Measurements from ENCODE around the gene MMP20. TPM values are rescaled to one million over a fixed set of nuclear protein-coding genes. Genes with fewer than 3 reads are reported as not detected.

The MMP20 gene
- total RNA-seq, 1 experiment from 2014 or later: not detected

GRCh38 chr11:102656528-102656927, 31.4 kb upstream of the MMP20 start:
- no peak overlapping the region for H2BK20ac ChIP-seq (ENCODE audit: low read depth, low read length, poor library complexity, severe bottlenecking)
- no peak overlapping the region for H2BK120ac ChIP-seq (ENCODE audit: low read depth, low read length, poor library complexity, severe bottlenecking)
- Mint-ChIP-seq H3K9me3 (peaks cover 3% of the 10 kb centered on the region in 2 experiments; a peak in 2 of 5 replicates), H3K27me3 (ENCODE audit: low read depth) (no peaks in the 10 kb centered on the region), H3K27ac (no peak overlapping the region), H3K36me3 (ENCODE audit: insufficient read depth in 1 of 3, low read depth in 3 of 3) (no peaks in the 10 kb centered on the region; a peak in 1 of 7 replicates), H3K4me3 (no peak overlapping the region), H3K4me1 (no peaks in the 10 kb centered on the region)
- no peak overlapping the region for H2BK15ac ChIP-seq (ENCODE audit: low read depth, low read length)
- H4K5ac ChIP-seq (ENCODE audit: insufficient read length, low read depth, low read length): no peak overlapping the region
- WGBS (ENCODE audit: extremely low coverage, insufficient read length, low lambda C conversion rate): no CpG with 5 or more reads among the region's 1 CpG
- H3K4me1 ChIP-seq (ENCODE audit: insufficient read depth, low read length): no peaks in the 10 kb centered on the region
- no peak overlapping the region for H4K91ac ChIP-seq (ENCODE audit: insufficient read length, low read depth, low read length)
- no peak for TF ChIP-seq CTCF (conservative IDR thresholded peaks at IDR 0.05)
- H2BK5ac ChIP-seq (ENCODE audit: insufficient read length, low read length): no peak overlapping the region
- no peaks in the 10 kb centered on the region for H3K23me2 ChIP-seq (ENCODE audit: insufficient read length, low read depth, low read length, poor library complexity, severe bottlenecking)
- no peak overlapping the region for H3K14ac ChIP-seq (ENCODE audit: insufficient read depth, low read length)
- no peaks in the 10 kb centered on the region for H3K79me2 ChIP-seq (ENCODE audit: insufficient read depth, low read length)
- no peak overlapping the region for H4K8ac ChIP-seq (replicated peaks; ENCODE audit: insufficient read length, low read depth, low read length)
- no peak overlapping the region for H2AFZ ChIP-seq (ENCODE audit: low read length)
- no peaks in the 10 kb centered on the region for H4K20me1 ChIP-seq (ENCODE audit: control insufficient read depth, insufficient read depth, insufficient read length)
- H3T11ph ChIP-seq (ENCODE audit: low read length): no peak overlapping the region
- H3K27ac ChIP-seq (ENCODE audit: insufficient read length, low read depth, low read length): no peak overlapping the region
- H3K23ac ChIP-seq (ENCODE audit: insufficient read length, low read depth, low read length): no peak overlapping the region
- H3K18ac ChIP-seq (ENCODE audit: insufficient read length, low read depth, low read length): no peak overlapping the region
- no peak for DNase-seq
- H2BK12ac ChIP-seq (ENCODE audit: insufficient read length, low read depth, low read length): no peak overlapping the region
- H3K9ac ChIP-seq (ENCODE audit: extremely low read depth, insufficient read length, low read length): no peak overlapping the region
- no peaks in the 10 kb centered on the region for H3K27me3 ChIP-seq (ENCODE audit: insufficient read depth, low read length)
- H3K4ac ChIP-seq (ENCODE audit: low read depth, low read length): no peak overlapping the region
- no peaks in the 10 kb centered on the region for H3K79me1 ChIP-seq (ENCODE audit: insufficient read depth, low read depth, low read length, poor library complexity, severe bottlenecking)
- no peak overlapping the region for H3K56ac ChIP-seq (ENCODE audit: insufficient read length, low read depth, low read length)
- no peaks in the 10 kb centered on the region for H3K9me3 ChIP-seq (ENCODE audit: control insufficient read depth, low read depth, low read length)
- no peak overlapping the region for H2AK5ac ChIP-seq (ENCODE audit: insufficient read length, low read length)
- H3K4me2 ChIP-seq (ENCODE audit: insufficient read depth, insufficient read length, low read length): no peak overlapping the region

All from H9 (cell line).